SW480 (cell line): ENCODE results near the gene KCNQ1.

Experiments
- DNase-seq: peaks from one replicate; pipeline ENCODE4 v3.0.0-alpha.2; 2016; ENCODE audit warnings: low spot score

The KCNQ1 gene

DNA sequence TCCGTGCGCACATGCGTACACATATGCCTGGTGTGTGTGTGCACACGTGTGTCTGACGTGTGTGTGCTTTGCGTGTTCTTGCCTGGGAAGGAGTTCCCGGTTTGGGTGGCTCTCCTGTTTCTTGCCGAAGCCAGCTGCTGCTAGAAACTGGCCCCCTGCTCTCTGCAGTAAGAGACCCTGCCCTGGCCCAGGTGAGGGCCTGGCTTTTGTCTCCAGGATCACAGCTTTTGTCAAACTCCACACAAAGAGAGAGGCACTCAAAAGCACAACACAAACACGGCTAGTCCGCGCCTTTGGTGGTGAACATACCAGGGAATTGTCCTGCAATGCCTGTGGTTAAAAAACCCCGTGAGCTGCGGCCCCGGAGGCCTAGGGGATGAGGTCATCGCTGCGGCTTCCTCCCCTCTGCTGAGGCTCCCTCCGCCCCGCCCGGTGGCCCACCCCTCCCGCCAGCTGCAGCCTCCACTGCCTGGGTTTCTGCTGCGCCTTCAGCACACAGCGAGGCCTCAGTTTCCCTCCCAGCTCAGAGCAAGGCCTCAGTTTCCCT, 88.9 kb downstream of the KCNQ1 start:
- DNase-seq = peak; percentile 93

DNA sequence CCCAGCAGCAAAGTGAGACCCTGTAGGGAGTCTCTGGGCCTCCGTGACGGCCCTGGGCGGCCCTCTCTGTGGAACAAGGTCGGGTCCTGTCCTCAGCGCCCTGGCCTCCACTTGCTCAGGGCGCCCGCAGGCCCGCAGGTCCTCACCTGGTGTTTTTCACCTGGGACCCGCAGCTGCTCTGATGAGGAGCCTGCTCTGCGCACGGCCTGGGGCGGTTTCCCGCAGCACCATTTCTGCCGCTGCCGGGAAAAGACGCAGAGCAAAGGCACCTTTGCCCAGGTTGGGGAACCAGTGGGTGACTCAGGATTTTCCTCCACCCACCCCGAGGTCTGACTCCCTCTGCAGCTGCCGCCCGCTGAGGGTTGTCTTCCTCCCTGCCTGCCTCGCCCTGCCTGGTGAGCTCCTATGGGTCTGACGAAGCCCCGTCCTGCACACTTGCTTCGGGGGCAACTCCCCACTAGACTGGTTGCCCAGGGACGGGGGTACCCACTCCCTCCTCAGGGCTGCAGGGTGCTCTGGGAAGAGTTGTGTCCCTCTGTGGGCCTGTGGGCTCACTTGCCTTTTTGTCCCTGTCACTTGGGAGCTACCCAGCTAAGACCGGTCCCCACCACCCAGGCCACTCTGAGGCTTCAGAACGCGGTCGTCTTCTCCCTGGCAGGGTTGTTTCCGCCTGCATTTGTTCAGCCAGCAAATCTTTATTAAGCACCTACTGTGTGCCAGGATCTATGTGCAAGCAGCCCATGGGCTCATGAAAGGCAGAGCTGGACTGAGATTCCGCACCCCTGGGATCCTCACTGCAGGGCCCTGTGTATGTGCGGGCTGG, 89.5 kb downstream of the KCNQ1 start:
- peak; percentile 74 for DNase-seq

DNA sequence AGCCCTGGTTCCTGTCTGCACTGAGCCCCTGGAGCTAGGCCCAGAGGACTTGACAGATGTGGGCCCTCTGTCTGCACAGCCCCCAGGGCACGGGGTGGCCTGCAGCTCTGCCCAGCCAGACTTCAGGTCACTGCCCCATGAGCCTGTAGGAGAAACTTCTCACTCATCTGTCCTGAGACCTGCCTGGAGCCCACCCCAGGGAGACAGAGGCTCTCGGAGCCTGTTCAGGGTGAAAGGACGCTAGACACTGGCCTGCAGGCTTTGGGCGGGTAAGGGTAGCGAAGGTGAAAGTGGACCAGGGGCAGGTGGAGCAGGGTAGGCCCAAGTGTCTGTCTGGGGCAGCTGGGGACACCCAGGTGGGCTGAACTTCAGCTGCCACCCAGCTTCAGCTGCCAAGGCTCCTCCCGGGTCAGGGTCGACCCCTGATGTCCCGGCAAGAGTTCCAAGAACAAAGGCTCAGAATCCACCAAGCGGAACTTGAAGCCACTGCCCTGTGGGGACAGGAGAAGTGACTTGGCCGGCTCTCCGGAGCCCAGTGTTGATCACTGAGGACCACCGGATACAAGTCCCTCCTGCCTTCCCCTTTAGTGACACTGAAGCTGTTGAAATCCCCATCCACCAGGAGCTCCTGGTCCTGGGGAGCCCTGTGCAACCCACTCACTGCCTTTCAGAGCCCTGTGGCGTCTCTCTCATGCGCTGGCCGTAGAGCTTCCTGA, 90.3 kb downstream of the KCNQ1 start:
- no peak for DNase-seq

GRCh38 chr11:2535673-2536439, 91.0 kb downstream of the KCNQ1 start:
- no peak for DNase-seq

GRCh38 chr11:2536440-2536989, 91.7 kb downstream of the KCNQ1 start:
- no peak for DNase-seq

GRCh38 chr11:2537010-2537705, 92.3 kb downstream of the KCNQ1 start:
- DNase-seq = no peak

- DNase-seq = no peak
Observed at GRCh38 chr11:2537896-2538724, 93.3 kb downstream of the KCNQ1 start.

GRCh38 chr11:2538951-2539350, 94.1 kb downstream of the KCNQ1 start:
- DNase-seq = no peak

DNA sequence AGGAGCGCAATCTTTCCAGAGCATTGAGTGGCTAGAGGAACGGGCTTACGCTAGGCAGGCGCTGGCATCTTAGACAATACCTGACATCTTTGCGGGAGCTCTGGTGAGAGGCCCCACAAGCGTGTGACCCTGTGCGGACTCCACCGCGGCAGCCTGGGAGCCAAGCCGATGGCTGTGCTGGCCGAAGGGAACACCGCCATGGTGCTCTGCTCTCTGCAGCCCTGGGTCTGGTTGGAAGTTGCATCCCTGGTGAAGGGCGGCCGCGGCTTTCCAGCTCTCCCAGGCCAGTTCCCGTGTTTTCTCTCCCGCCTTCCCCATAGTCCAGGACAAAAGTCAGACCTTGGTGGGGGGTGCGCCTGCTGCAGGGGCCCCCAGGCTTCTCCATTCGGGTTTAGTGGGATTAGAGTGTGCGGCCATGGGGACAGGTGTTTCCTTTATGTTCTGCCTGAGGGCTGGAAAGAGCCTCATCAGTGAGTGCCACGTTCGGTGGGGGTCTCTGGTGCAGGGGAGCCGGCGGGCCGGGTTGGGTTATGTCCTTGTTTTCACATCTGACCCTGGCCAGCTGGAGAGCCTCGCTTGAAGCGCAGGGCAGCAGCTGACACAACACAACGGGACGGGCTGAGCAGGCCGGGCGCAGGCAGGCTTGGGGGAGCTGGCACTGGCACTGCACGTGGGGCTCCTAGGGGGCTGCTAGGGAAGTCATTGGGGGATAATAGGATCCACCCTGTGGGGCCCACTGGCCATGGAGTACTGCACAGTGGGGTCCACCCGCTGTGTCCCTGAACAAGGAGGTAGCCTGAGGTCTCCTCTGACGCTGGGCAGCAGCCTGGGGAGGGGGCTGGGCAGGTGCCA, 94.8 kb downstream of the KCNQ1 start:
- DNase-seq = no peak

- no peak for DNase-seq
Observed at GRCh38 chr11:2540223-2540991, 95.6 kb downstream of the KCNQ1 start.

DNA sequence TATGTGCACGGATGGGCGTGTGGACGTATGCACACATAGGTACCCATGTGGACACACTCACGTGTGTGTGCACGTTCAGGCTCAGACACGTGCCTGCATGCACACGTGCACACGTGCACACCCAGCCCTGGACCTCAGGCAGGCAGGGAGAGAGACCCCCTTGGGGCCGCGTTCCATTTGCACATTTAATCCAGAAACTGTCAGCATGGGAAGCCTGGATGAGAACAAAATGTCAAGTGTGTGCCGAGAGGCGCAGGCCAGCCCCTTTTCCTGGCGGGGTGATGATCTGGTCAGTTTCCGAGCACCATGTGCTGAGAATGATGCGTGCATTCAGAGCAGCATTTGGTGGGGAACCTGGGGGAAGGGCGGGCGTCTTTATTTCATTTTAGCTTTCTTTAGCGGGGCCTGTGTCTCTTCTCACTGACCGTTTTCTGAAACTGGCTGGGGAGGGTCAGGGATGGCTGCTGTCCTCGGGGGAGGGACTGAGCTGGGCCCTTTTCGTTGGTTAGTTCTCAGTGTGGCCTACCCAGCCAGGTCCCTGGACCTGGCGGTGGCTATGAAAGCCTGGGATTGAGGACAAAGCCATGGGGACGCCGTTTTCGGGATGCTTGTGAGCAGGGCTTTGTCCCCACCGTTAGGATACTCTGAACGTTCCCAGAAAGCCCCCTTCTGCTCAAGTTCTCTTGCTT, 96.3 kb downstream of the KCNQ1 start:
- no peak for DNase-seq

- no peak for DNase-seq
Observed at GRCh38 chr11:2541881-2542361, 97.1 kb downstream of the KCNQ1 start.

GRCh38 chr11:2542406-2542805, 97.6 kb downstream of the KCNQ1 start:
- no peak for DNase-seq

- no peak for DNase-seq
Observed at GRCh38 chr11:2547806-2548205, 103.0 kb downstream of the KCNQ1 start.

GRCh38 chr11:2548596-2548995, 103.8 kb downstream of the KCNQ1 start:
- no peak for DNase-seq

GRCh38 chr11:2549080-2549479, 104.3 kb downstream of the KCNQ1 start:
- no peak for DNase-seq

DNA sequence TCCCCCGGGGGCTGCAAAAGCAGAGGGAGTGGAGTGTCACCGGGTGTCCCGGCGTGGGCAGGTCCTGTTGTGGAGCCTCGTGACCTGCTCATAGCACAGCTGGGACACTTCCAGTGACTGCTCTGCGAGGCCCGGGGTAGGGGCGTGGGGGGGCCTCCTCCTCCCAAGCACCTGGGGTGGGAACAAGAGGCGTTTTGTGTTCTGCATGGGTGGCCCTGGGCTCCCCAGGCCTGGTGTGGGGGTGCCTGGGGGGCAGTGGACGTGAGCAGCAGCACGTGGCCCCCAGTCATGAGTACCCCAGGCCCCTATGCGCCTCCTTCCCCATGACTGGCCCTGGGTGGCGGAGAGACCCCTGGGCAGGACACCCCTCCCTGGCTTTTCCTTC, 104.7 kb downstream of the KCNQ1 start:
- DNase-seq = no peak
